Stimulated activated naive B cell treated with anti-CD40 and anti-IgM and Interleukin-4, amounts not matched to agents 10 μg/mL and 1 μg/mL and 100 μg/mL, for 72 hours (primary cell): Measurements from ENCODE around the gene OSBPL5.

Source experiments
- ATAC-seq, 2 donors: fragments of 150-1000 bp; cut with Tn5 transposase; replicated peaks; 2 replicates each; pipeline ENCODE4 v1.10.0; 2021; ENCODE audit warnings: moderate library complexity in 1 of 2
- DNase-seq: peaks from one replicate; pipeline ENCODE4 v3.0.0; 2021
- H3K27ac Mint-ChIP-seq: one replicate; pipeline ENCODE4 v1.8.0; 2022; ENCODE audit warnings: mild to moderate bottlenecking, mixed read lengths
- H3K27me3 Mint-ChIP-seq, 2 donors: one replicate each; pipeline ENCODE4 v1.8.0; 2022; ENCODE audit warnings: mixed read lengths in 2 of 2
- H3K36me3 Mint-ChIP-seq, 2 donors: one replicate each; pipeline ENCODE4 v1.8.0; 2022; ENCODE audit warnings: mixed read lengths in 2 of 2, mild to moderate bottlenecking in 1 of 2
- H3K4me1 Mint-ChIP-seq, 2 donors: one replicate each; pipeline ENCODE4 v1.8.0; 2022; ENCODE audit warnings: mixed read lengths in 2 of 2, mild to moderate bottlenecking in 1 of 2
- H3K4me3 Mint-ChIP-seq, 2 donors: one replicate each; pipeline ENCODE4 v1.8.0; 2022; ENCODE audit warnings: mild to moderate bottlenecking in 2 of 2, mixed read lengths in 2 of 2, moderate library complexity in 1 of 2
- H3K9me3 Mint-ChIP-seq, 2 donors: one replicate each; pipeline ENCODE4 v1.8.0; 2022; ENCODE audit warnings: mixed read lengths in 2 of 2, mild to moderate bottlenecking in 1 of 2

OSBPL5 gene

GRCh38 chr11:3192511-3193372, 27.6 kb upstream of the OSBPL5 start:
- H3K36me3 Mint-ChIP-seq = no peaks in the 10 kb centered on the region
- no peak overlapping the region for H3K27ac Mint-ChIP-seq
- H3K4me3 Mint-ChIP-seq = no peak overlapping the region
- no peaks in the 10 kb centered on the region for H3K4me1 Mint-ChIP-seq
- H3K27me3 Mint-ChIP-seq = peaks cover 0 to 10% of the 10 kb centered on the region in 2 donors
- no peaks in the 10 kb centered on the region for H3K9me3 Mint-ChIP-seq
- DNase-seq (no peak), ATAC-seq (no peak)

- ATAC-seq = no peak
- H3K9me3 Mint-ChIP-seq = no peaks in the 10 kb centered on the region
- H3K4me1 Mint-ChIP-seq = no peaks in the 10 kb centered on the region
- no peak for DNase-seq
- H3K27ac Mint-ChIP-seq = no peak overlapping the region
- no peak overlapping the region for H3K4me3 Mint-ChIP-seq
- peaks cover 5 to 6% of the 10 kb centered on the region in 2 donors for H3K27me3 Mint-ChIP-seq
- no peaks in the 10 kb centered on the region for H3K36me3 Mint-ChIP-seq
These were observed 26.6 kb upstream of the OSBPL5 start for GRCh38 chr11:3191586-3192324.

- H3K4me1 Mint-ChIP-seq = no peaks in the 10 kb centered on the region
- no peaks in the 10 kb centered on the region for H3K36me3 Mint-ChIP-seq
- peaks cover 0 to 5% of the 10 kb centered on the region in 2 donors for H3K27me3 Mint-ChIP-seq
- H3K9me3 Mint-ChIP-seq = no peaks in the 10 kb centered on the region
- H3K4me3 Mint-ChIP-seq = no peak overlapping the region
- ATAC-seq (no peak), DNase-seq (no peak)
- H3K27ac Mint-ChIP-seq = no peak overlapping the region
These were observed 25.5 kb upstream of the OSBPL5 start for GRCh38 chr11:3190600-3190999.

GRCh38 chr11:3189886-3190583, 24.9 kb upstream of the OSBPL5 start:
- no peak overlapping the region for H3K4me3 Mint-ChIP-seq
- DNase-seq = no peak
- no peaks in the 10 kb centered on the region for H3K4me1 Mint-ChIP-seq
- H3K27me3 Mint-ChIP-seq = peaks cover 0 to 5% of the 10 kb centered on the region in 2 donors
- ATAC-seq = no peak
- H3K27ac Mint-ChIP-seq = no peak overlapping the region
- no peaks in the 10 kb centered on the region for H3K36me3 Mint-ChIP-seq
- H3K9me3 Mint-ChIP-seq = no peaks in the 10 kb centered on the region

- H3K4me3 Mint-ChIP-seq = no peak overlapping the region
- H3K9me3 Mint-ChIP-seq = no peaks in the 10 kb centered on the region
- ATAC-seq = no peak
These were observed 24.2 kb upstream of the OSBPL5 start for GRCh38 chr11:3189196-3189843.

GRCh38 chr11:3188496-3189195, 23.5 kb upstream of the OSBPL5 start:
- Mint-ChIP-seq H3K4me3 (no peak overlapping the region), H3K9me3 (no peaks in the 10 kb centered on the region)

More at GRCh38 chr11:3189196-3189843, 24.2 kb upstream of the OSBPL5 start:
- no peaks in the 10 kb centered on the region for H3K4me1 Mint-ChIP-seq
- peaks cover 0 to 5% of the 10 kb centered on the region in 2 donors for H3K27me3 Mint-ChIP-seq
- H3K27ac Mint-ChIP-seq = no peak overlapping the region
- DNase-seq = no peak
- H3K36me3 Mint-ChIP-seq = no peaks in the 10 kb centered on the region

GRCh38 chr11:3186166-3186953, 21.2 kb upstream of the OSBPL5 start:
- Mint-ChIP-seq H3K4me3 (no peak overlapping the region), H3K27me3 (peaks cover 0 to 5% of the 10 kb centered on the region in 2 donors), H3K27ac (no peak overlapping the region), H3K9me3 (peaks cover 0 to 2% of the 10 kb centered on the region in 2 donors), H3K36me3 (peaks cover 0 to 1% of the 10 kb centered on the region in 2 donors), H3K4me1 (no peaks in the 10 kb centered on the region)
- no peak for ATAC-seq
- no peak for DNase-seq

More at GRCh38 chr11:3188496-3189195, 23.5 kb upstream of the OSBPL5 start:
- Mint-ChIP-seq H3K4me1 (no peaks in the 10 kb centered on the region), H3K27me3 (peaks cover 0 to 5% of the 10 kb centered on the region in 2 donors), H3K36me3 (no peaks in the 10 kb centered on the region), H3K27ac (no peak overlapping the region)
- ATAC-seq (no peak), DNase-seq (no peak)

- Mint-ChIP-seq H3K27me3 (peaks cover 0 to 5% of the 10 kb centered on the region in 2 donors), H3K9me3 (peaks cover 2 to 4% of the 10 kb centered on the region in 2 donors), H3K36me3 (peaks cover 0 to 1% of the 10 kb centered on the region in 2 donors), H3K4me3 (no peak overlapping the region), H3K27ac (no peak overlapping the region), H3K4me1 (no peaks in the 10 kb centered on the region)
- ATAC-seq (no peak), DNase-seq (no peak)
These were observed 19.7 kb upstream of the OSBPL5 start for GRCh38 chr11:3184732-3185347.

- no peak overlapping the region for H3K4me3 Mint-ChIP-seq
- ATAC-seq (no peak), DNase-seq (no peak)
- no peaks in the 10 kb centered on the region for H3K4me1 Mint-ChIP-seq
- H3K27me3 Mint-ChIP-seq = peaks cover 0 to 5% of the 10 kb centered on the region in 2 donors
- peaks cover 2 to 4% of the 10 kb centered on the region in 2 donors for H3K9me3 Mint-ChIP-seq
- peaks cover 0 to 1% of the 10 kb centered on the region in 2 donors for H3K36me3 Mint-ChIP-seq
- H3K27ac Mint-ChIP-seq = no peak overlapping the region
These were observed 18.4 kb upstream of the OSBPL5 start for GRCh38 chr11:3183523-3183922.

GRCh38 chr11:3182462-3182852, 17.3 kb upstream of the OSBPL5 start:
- Mint-ChIP-seq H3K27me3 (peaks cover 0 to 2% of the 10 kb centered on the region in 2 donors), H3K36me3 (peaks cover 0 to 1% of the 10 kb centered on the region in 2 donors), H3K27ac (no peak overlapping the region), H3K4me1 (no peaks in the 10 kb centered on the region), H3K4me3 (no peak overlapping the region), H3K9me3 (peaks cover 2 to 4% of the 10 kb centered on the region in 2 donors)
- ATAC-seq (no peak), DNase-seq (no peak)

- peaks cover 2 to 4% of the 10 kb centered on the region in 2 donors for H3K9me3 Mint-ChIP-seq
- peaks cover 0 to 1% of the 10 kb centered on the region in 2 donors for H3K36me3 Mint-ChIP-seq
- H3K4me1 Mint-ChIP-seq = no peaks in the 10 kb centered on the region
- H3K4me3 Mint-ChIP-seq = no peak overlapping the region
- DNase-seq (no peak), ATAC-seq (no peak)
- no peaks in the 10 kb centered on the region for H3K27me3 Mint-ChIP-seq
- H3K27ac Mint-ChIP-seq = no peak overlapping the region
These were observed 16.8 kb upstream of the OSBPL5 start for GRCh38 chr11:3181725-3182461.

- no peak for DNase-seq
- ATAC-seq = no peak
- H3K9me3 Mint-ChIP-seq = peaks cover 5 to 7% of the 10 kb centered on the region in 2 donors
- peaks cover under 1 to 1% of the 10 kb centered on the region in 2 donors for H3K36me3 Mint-ChIP-seq
- peaks cover 0 to 3% of the 10 kb centered on the region in 2 donors for H3K27me3 Mint-ChIP-seq
- H3K27ac Mint-ChIP-seq = no peak overlapping the region
- no peak overlapping the region for H3K4me3 Mint-ChIP-seq
- no peaks in the 10 kb centered on the region for H3K4me1 Mint-ChIP-seq
These were observed 15.8 kb upstream of the OSBPL5 start for GRCh38 chr11:3180869-3181268.
